Measurements from ENCODE around the gene NEMF. TPM values are rescaled to one million over a fixed set of nuclear protein-coding genes. Genes with fewer than 3 reads are reported as not detected.
"Not testable (repeated sequence)": the region's sequence is repeated elsewhere in the genome, so short reads cannot be mapped to it uniquely, and the experiment has no call there.

The NEMF gene
- polyA plus RNA-seq, 1 experiment: 12.6 TPM

- TF ChIP-seq, protein P1, sequence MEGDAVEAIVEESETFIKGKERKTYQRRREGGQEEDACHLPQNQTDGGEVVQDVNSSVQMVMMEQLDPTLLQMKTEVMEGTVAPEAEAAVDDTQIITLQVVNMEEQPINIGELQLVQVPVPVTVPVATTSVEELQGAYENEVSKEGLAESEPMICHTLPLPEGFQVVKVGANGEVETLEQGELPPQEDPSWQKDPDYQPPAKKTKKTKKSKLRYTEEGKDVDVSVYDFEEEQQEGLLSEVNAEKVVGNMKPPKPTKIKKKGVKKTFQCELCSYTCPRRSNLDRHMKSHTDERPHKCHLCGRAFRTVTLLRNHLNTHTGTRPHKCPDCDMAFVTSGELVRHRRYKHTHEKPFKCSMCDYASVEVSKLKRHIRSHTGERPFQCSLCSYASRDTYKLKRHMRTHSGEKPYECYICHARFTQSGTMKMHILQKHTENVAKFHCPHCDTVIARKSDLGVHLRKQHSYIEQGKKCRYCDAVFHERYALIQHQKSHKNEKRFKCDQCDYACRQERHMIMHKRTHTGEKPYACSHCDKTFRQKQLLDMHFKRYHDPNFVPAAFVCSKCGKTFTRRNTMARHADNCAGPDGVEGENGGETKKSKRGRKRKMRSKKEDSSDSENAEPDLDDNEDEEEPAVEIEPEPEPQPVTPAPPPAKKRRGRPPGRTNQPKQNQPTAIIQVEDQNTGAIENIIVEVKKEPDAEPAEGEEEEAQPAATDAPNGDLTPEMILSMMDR (IDR thresholded peaks at IDR 0.05; ENCODE audit: insufficient read depth, low read depth, low read length): no peak
- no peaks in the 10 kb centered on the region for H3K27me3 ChIP-seq (ENCODE audit: control insufficient read depth, insufficient read depth, low read length)
- H3K36me3 ChIP-seq (ENCODE audit: control insufficient read depth, insufficient read depth, low read length): 0 out of 2 replicates have a peak, but pooled peaks cover 3% of the 10 kb centered on the region
- no peak for DNase-seq (ENCODE audit: low read depth)
- ChIA-PET CTCF (interaction anchor here (0.6 to 1.3 kb wide), 2 partner anchors 16 to 207 kb away, joined by 3 read pairs; no protein-coding TSS in a partner anchor), POLR2A (interaction anchor here (0.6 kb wide), 1 partner anchor 35 kb away, joined by 6 read pairs; no protein-coding TSS in a partner anchor)
- H3K4me3 ChIP-seq (ENCODE audit: low read depth, low read length): no peak overlapping the region
Measured at GRCh38 chr14:49897414-49897813, 44.8 kb upstream of the NEMF start.

DNA sequence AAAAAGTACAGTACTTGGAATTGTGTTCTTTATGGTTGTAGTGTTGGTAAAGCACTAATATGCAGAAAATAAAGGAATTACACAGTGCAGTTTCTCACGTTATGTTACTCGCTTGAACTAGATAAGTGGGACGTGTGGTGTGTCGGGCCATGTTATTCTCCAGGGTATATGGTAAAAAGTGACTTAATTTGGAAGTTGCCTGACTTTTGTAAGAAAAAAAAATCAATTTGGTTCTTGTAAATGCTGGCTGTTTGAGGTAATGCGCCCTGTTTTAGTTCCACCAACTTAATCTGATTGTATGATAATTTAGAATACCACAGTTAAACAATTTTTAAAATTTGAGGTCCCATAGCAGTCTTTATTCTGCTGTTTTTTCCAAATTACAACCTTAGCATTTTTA lies 44.4 kb upstream of the NEMF start:
- H3K36me3 ChIP-seq (ENCODE audit: control insufficient read depth, insufficient read depth, low read length): 0 out of 2 replicates have a peak, but pooled peaks cover 3% of the 10 kb centered on the region
- no peak overlapping the region for H3K4me3 ChIP-seq (ENCODE audit: low read depth, low read length)
- no peaks in the 10 kb centered on the region for H3K27me3 ChIP-seq (ENCODE audit: control insufficient read depth, insufficient read depth, low read length)
- POLR2A ChIA-PET: interaction anchor here (0.6 kb wide), 1 partner anchor 35 kb away, joined by 6 read pairs; no protein-coding TSS in a partner anchor
- DNase-seq (ENCODE audit: low read depth): no peak
- CTCF ChIA-PET: no interaction called here
- TF ChIP-seq, protein P1 (IDR thresholded peaks at IDR 0.05; ENCODE audit: insufficient read depth, low read depth, low read length): no peak

DNA sequence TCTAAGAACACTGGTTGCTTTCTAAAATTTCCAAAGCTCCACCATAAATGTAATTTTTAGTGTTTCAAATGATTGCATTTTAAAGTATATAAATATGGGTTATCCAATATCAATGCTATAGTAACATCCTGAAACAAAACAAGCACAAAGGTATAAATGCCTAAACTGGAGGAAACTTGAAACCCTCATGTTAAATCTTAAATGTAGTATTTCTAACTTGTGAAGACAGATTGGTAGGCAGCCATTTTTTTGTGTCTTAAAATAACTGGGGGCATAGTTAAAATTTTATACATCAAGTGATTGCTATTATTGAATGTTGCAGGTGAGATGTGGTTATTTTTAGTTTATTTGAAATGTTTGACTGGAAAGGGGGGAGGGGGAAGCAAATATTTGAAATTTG lies 43.7 kb upstream of the NEMF start:
- POLR2A ChIA-PET: interaction anchor here (0.6 kb wide), 1 partner anchor 8 kb away, joined by 5 read pairs; no protein-coding TSS in a partner anchor
- CTCF ChIA-PET: interaction anchor here (0.9 to 1.6 kb wide), 4 partner anchors 12 to 210 kb away, joined by 3 to 7 read pairs (median 3); no protein-coding TSS in a partner anchor
- not testable (repeated sequence) for H3K27me3 ChIP-seq (ENCODE audit: control insufficient read depth, insufficient read depth, low read length); H3K36me3 ChIP-seq (ENCODE audit: control insufficient read depth, insufficient read depth, low read length); DNase-seq (ENCODE audit: low read depth)
- H3K4me3 ChIP-seq (ENCODE audit: low read depth, low read length): peak overlapping the region; percentile 93

- POLR2A ChIA-PET: no interaction called here
- DNase-seq (ENCODE audit: low read depth): no peak
- TF ChIP-seq, protein P1 (IDR thresholded peaks at IDR 0.05; ENCODE audit: insufficient read depth, low read depth, low read length): no peak
- Histone ChIP-seq H3K4me3 (ENCODE audit: low read depth, low read length) (peak overlapping the region; percentile 93), H3K27me3 (ENCODE audit: control insufficient read depth, insufficient read depth, low read length) (no peaks in the 10 kb centered on the region), H3K36me3 (ENCODE audit: control insufficient read depth, insufficient read depth, low read length) (0 out of 2 replicates have a peak, but pooled peaks cover 3% of the 10 kb centered on the region)
- CTCF ChIA-PET: interaction anchor here (0.9 to 1.6 kb wide), 4 partner anchors 11 to 211 kb away, joined by 3 to 7 read pairs (median 3); no protein-coding TSS in a partner anchor
Measured at GRCh38 chr14:49895480-49895879, 42.9 kb upstream of the NEMF start.

DNA sequence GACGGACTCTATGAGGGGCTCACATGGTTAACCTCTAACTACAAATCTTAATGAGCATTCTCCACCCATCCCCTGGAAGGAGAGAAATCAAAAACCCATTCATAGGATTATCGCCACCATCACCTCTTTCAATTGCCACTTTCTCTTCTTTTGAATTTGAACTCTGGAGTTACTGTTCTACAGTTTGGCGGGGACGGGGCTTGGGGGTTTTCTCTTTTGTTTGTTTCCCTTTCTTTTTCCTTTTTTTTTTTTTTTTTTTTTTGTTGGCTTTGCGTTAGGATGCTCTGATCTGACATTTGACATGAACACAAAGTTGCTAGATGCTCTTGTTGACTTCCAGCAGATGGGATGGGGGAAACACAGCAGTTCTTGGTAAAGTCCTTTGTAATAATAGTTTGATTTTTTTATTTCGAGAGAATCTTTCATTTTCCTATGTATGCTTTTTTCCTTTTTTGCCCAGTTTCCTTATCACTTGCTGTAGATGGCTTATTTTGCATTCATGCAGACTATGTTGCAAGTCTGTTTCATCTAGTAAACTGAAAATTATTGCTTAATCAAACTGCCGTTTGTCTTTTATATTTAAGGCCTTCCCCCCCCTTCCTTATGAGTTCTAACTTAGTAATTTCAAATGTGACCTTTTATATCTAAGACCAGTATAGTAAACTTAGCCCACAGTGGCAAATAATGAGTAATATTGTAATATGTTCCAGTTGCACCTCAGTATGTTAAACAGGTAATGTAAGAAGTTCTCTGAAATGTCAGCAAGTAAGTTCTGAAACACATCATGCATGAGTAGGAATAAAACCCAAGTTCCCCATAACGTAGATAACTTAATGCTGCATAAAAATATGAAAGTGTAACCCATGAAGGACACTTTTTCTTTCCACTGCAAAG lies 41.9 kb upstream of the NEMF start:
- POLR2A ChIA-PET; CTCF ChIA-PET; H3K27me3 ChIP-seq (ENCODE audit: control insufficient read depth, insufficient read depth, low read length); H3K36me3 ChIP-seq (ENCODE audit: control insufficient read depth, insufficient read depth, low read length); DNase-seq (ENCODE audit: low read depth): not testable (repeated sequence)
- H3K4me3 ChIP-seq (ENCODE audit: low read depth, low read length): peak overlapping the region; percentile 93

Data from BJ (cell line).